Mesenchymal stem cell (in vitro differentiated cells and primary cell): ENCODE data around the gene ADARB2.

Experiments
- DNase-seq: peaks from one replicate; pipeline ENCODE4 v3.0.0-alpha.2; 2013
- H2AFZ ChIP-seq: one replicate; pipeline ENCODE4 v1.6.1; 2013; ENCODE audit warnings: low read depth, mild to moderate bottlenecking, control low read depth, inconsistent platforms, low read length, moderate library complexity
- H2AK5ac ChIP-seq: 2 replicates; pipeline ENCODE4 v1.6.1; 2013; ENCODE audit warnings: low read length, moderate library complexity, mild to moderate bottlenecking, inconsistent platforms; ENCODE audit not compliant: severe bottlenecking
- H2BK120ac ChIP-seq: one replicate; pipeline ENCODE4 v1.6.1; 2013; ENCODE audit warnings: low read depth, mild to moderate bottlenecking, inconsistent platforms, low read length, moderate library complexity
- H2BK12ac ChIP-seq, 2 experiments: one replicate each; pipeline ENCODE4 v1.6.1; 2013; ENCODE audit warnings: inconsistent platforms in 2 of 2, low read length in 2 of 2, mild to moderate bottlenecking in 2 of 2, moderate library complexity in 2 of 2, control low read depth in 1 of 2
- H2BK15ac ChIP-seq: one replicate; pipeline ENCODE4 v1.6.1; 2013; ENCODE audit warnings: mild to moderate bottlenecking, low read depth, inconsistent platforms; ENCODE audit not compliant: poor library complexity, severe bottlenecking
- H2BK5ac ChIP-seq: 2 replicates; pipeline ENCODE4 v1.6.1; 2013; ENCODE audit warnings: low read depth, mild to moderate bottlenecking, low read length, control low read depth, inconsistent platforms; ENCODE audit not compliant: poor library complexity, severe bottlenecking
- H3K14ac ChIP-seq, 2 experiments: one replicate each; pipeline ENCODE4 v1.6.1; 2013; ENCODE audit warnings: inconsistent platforms in 2 of 2, low read length in 2 of 2, control low read depth in 1 of 2, mild to moderate bottlenecking in 1 of 2, moderate library complexity in 1 of 2
- H3K18ac ChIP-seq, 2 experiments: one replicate each; pipeline ENCODE4 v1.6.1; 2013; ENCODE audit warnings: inconsistent platforms in 2 of 2, low read length in 2 of 2, control low read depth in 1 of 2, low read depth in 1 of 2, mild to moderate bottlenecking in 1 of 2
- H3K23ac ChIP-seq, 2 experiments: one replicate each; pipeline ENCODE4 v1.6.1; 2013; ENCODE audit warnings: inconsistent platforms in 2 of 2, low read length in 2 of 2, mild to moderate bottlenecking in 2 of 2, moderate library complexity in 2 of 2, control low read depth in 1 of 2
- H3K27ac ChIP-seq: 2 replicates; pipeline ENCODE4 v1.5.1; 2013; ENCODE audit warnings: mild to moderate bottlenecking, moderate library complexity, low read length, control low read depth, inconsistent platforms; ENCODE audit not compliant: poor library complexity, severe bottlenecking
- H3K27me3 ChIP-seq, 2 experiments: 2 replicates each; pipeline versions ENCODE4 v1.6.1 to v1.7.0; 2013; ENCODE audit warnings: low read length in 2 of 2, mild to moderate bottlenecking in 2 of 2, moderate library complexity in 2 of 2, control low read depth in 1 of 2, inconsistent platforms in 1 of 2; ENCODE audit not compliant: control insufficient read depth in 1 of 2, insufficient read depth in 1 of 2
- H3K36me3 ChIP-seq, 2 experiments: 2 replicates each; pipeline versions ENCODE4 v1.6.1 to v1.7.0; 2013; ENCODE audit warnings: low read length in 2 of 2, control low read depth in 1 of 2, inconsistent platforms in 1 of 2, low read depth in 1 of 2, mild to moderate bottlenecking in 1 of 2; ENCODE audit not compliant: insufficient read depth in 2 of 2, control insufficient read depth in 1 of 2
- H3K4ac ChIP-seq, 2 experiments: one replicate each; pipeline ENCODE4 v1.6.1; 2013; ENCODE audit warnings: inconsistent platforms in 2 of 2, low read length in 2 of 2, mild to moderate bottlenecking in 2 of 2, moderate library complexity in 2 of 2, control low read depth in 1 of 2, low read depth in 1 of 2
- H3K4me1 ChIP-seq: 2 replicates; pipeline ENCODE4 v1.6.1; 2013; ENCODE audit warnings: low read depth, low read length, control low read depth; ENCODE audit not compliant: control insufficient read depth, insufficient read depth
- H3K4me2 ChIP-seq: 2 replicates; pipeline ENCODE4 v1.6.1; 2013; ENCODE audit warnings: low read length, mild to moderate bottlenecking, inconsistent platforms; ENCODE audit not compliant: poor library complexity, severe bottlenecking
- H3K4me3 ChIP-seq, 2 experiments: 2 replicates each; pipeline versions ENCODE4 v1.5.1 to v1.7.0; 2013; ENCODE audit warnings: low read length in 2 of 2, mild to moderate bottlenecking in 2 of 2, control low read depth in 1 of 2, low read depth in 1 of 2; ENCODE audit not compliant: insufficient read depth in 1 of 2
- H3K79me1 ChIP-seq: replicated peaks from 2 replicates; pipeline ENCODE4 v1.6.1; 2013; ENCODE audit warnings: mild to moderate bottlenecking, control low read depth, low read length, inconsistent platforms; ENCODE audit not compliant: poor library complexity, severe bottlenecking
- H3K9ac ChIP-seq: 2 replicates; pipeline ENCODE4 v1.7.0; 2013; ENCODE audit warnings: mild to moderate bottlenecking, low read length, moderate library complexity
- H3K9me3 ChIP-seq: 2 replicates; pipeline ENCODE4 v1.7.0; 2013; ENCODE audit warnings: mild to moderate bottlenecking, low read length; ENCODE audit not compliant: control insufficient read depth
- H4K8ac ChIP-seq: one replicate; pipeline ENCODE4 v1.6.1; 2013; ENCODE audit warnings: inconsistent platforms, mild to moderate bottlenecking, low read length, moderate library complexity
- H4K91ac ChIP-seq: one replicate; pipeline ENCODE4 v1.6.1; 2013; ENCODE audit warnings: mild to moderate bottlenecking, low read length, inconsistent platforms
- WGBS: methylation state at CpG from one replicate; pipeline ENCODE4 v1.1.7; 2013; ENCODE audit warnings: mixed read lengths; 5-methylcytosine and 5-hydroxymethylcytosine counted together

Gene ADARB2

GRCh38 chr10:1170867-1171180 is 566.5 kb downstream of the ADARB2 start:
- no peak overlapping the region for H2BK5ac ChIP-seq
- no peaks in the 10 kb centered on the region for H3K79me1 ChIP-seq
- no peak for DNase-seq
- H2BK15ac ChIP-seq: no peak overlapping the region
- H2BK12ac ChIP-seq: no peak overlapping the region
- H3K4me1 ChIP-seq: no peaks in the 10 kb centered on the region
- peaks cover 18 to 20% of the 10 kb centered on the region in 2 experiments for H3K27me3 ChIP-seq
- H3K23ac ChIP-seq: no peak overlapping the region
- H3K4me3 ChIP-seq: no peak overlapping the region
- no peak overlapping the region for H3K4ac ChIP-seq
- no peak overlapping the region for H3K18ac ChIP-seq
- no peaks in the 10 kb centered on the region for H3K36me3 ChIP-seq
- H2AFZ ChIP-seq: no peak overlapping the region
- H2BK120ac ChIP-seq: no peak overlapping the region
- H3K9ac ChIP-seq: no peak overlapping the region
- no peak overlapping the region for H4K91ac ChIP-seq
- H2AK5ac ChIP-seq: no peak overlapping the region
- H4K8ac ChIP-seq: no peak overlapping the region
- 93% methylated on average over 13 of the region's 13 CpGs for WGBS
- no peak overlapping the region for H3K27ac ChIP-seq
- no peak overlapping the region for H3K4me2 ChIP-seq
- no peaks in the 10 kb centered on the region for H3K9me3 ChIP-seq
- no peak overlapping the region for H3K14ac ChIP-seq

- Histone ChIP-seq H2AFZ (no peak overlapping the region), H3K23ac (no peak overlapping the region), H4K8ac (no peak overlapping the region), H2AK5ac (no peak overlapping the region), H2BK15ac (no peak overlapping the region), H3K4me3 (no peak overlapping the region), H3K36me3 (no peaks in the 10 kb centered on the region), H3K4ac (no peak overlapping the region), H3K9ac (no peak overlapping the region), H2BK120ac (no peak overlapping the region), H2BK5ac (no peak overlapping the region), H3K4me2 (no peak overlapping the region), H3K18ac (no peak overlapping the region), H3K27ac (no peak overlapping the region), H3K27me3 (peaks cover 18 to 20% of the 10 kb centered on the region in 2 experiments), H3K14ac (no peak overlapping the region), H4K91ac (no peak overlapping the region), H2BK12ac (no peak overlapping the region), H3K4me1 (no peaks in the 10 kb centered on the region), H3K9me3 (no peaks in the 10 kb centered on the region), H3K79me1 (no peaks in the 10 kb centered on the region)
- 81% methylated on average over 22 of the region's 22 CpGs for WGBS
- DNase-seq: no peak
Measured at GRCh38 chr10:1169981-1170866, 567.1 kb downstream of the ADARB2 start.

- H2BK120ac ChIP-seq: no peak overlapping the region
- no peaks in the 10 kb centered on the region for H3K79me1 ChIP-seq
- H3K9ac ChIP-seq: no peak overlapping the region
- 75% methylated on average over 17 of the region's 23 CpGs for WGBS
- no peak overlapping the region for H3K18ac ChIP-seq
- no peak overlapping the region for H2BK12ac ChIP-seq
- no peak overlapping the region for H3K4me2 ChIP-seq
- no peak overlapping the region for H3K27ac ChIP-seq
- no peak overlapping the region for H3K23ac ChIP-seq
- no peaks in the 10 kb centered on the region for H3K9me3 ChIP-seq
- no peak overlapping the region for H3K4me3 ChIP-seq
- no peak overlapping the region for H4K91ac ChIP-seq
- no peak overlapping the region for H3K4ac ChIP-seq
- no peak overlapping the region for H4K8ac ChIP-seq
- no peak overlapping the region for H3K14ac ChIP-seq
- H3K27me3 ChIP-seq: peaks cover 16 to 18% of the 10 kb centered on the region in 2 experiments
- H2AFZ ChIP-seq: no peak overlapping the region
- no peaks in the 10 kb centered on the region for H3K36me3 ChIP-seq
- DNase-seq: no peak
- H2BK5ac ChIP-seq: no peak overlapping the region
- no peak overlapping the region for H2BK15ac ChIP-seq
- no peak overlapping the region for H2AK5ac ChIP-seq
- H3K4me1 ChIP-seq: no peaks in the 10 kb centered on the region
Measured at GRCh38 chr10:1169186-1169885, 568.0 kb downstream of the ADARB2 start.

GRCh38 chr10:1168763-1169162 is 568.6 kb downstream of the ADARB2 start:
- Histone ChIP-seq H2BK120ac (no peak overlapping the region), H3K23ac (no peak overlapping the region), H3K27me3 (peaks cover 13 to 18% of the 10 kb centered on the region in 2 experiments), H3K79me1 (no peaks in the 10 kb centered on the region), H3K4me2 (no peak overlapping the region), H4K8ac (no peak overlapping the region), H3K14ac (no peak overlapping the region), H2BK5ac (no peak overlapping the region), H2AK5ac (no peak overlapping the region), H3K4me1 (no peaks in the 10 kb centered on the region), H3K4ac (no peak overlapping the region), H3K27ac (no peak overlapping the region), H2BK15ac (no peak overlapping the region), H2AFZ (no peak overlapping the region), H4K91ac (no peak overlapping the region), H3K36me3 (no peaks in the 10 kb centered on the region), H3K18ac (no peak overlapping the region), H2BK12ac (no peak overlapping the region), H3K4me3 (no peak overlapping the region), H3K9ac (no peak overlapping the region), H3K9me3 (no peaks in the 10 kb centered on the region)
- no peak for DNase-seq
- 90% methylated on average over 13 of the region's 13 CpGs for WGBS
